Sigmoid colon (tissue), 7 donors: ENCODE data around the gene RARRES2. TPM values are rescaled to one million over a fixed set of nuclear protein-coding genes. Genes with fewer than 3 reads are reported as not detected.

ENCODE experiments used
- DNase-seq: peaks from one replicate; pipeline ENCODE4 v3.0.0-alpha.2; 2019
- H3K27ac ChIP-seq, 4 donors: fragments of 200-600 bp; sonication (generic); one replicate each; pipeline ENCODE4 v1.5.1; 2016 to 2019; ENCODE audit warnings: mild to moderate bottlenecking in 1 of 4
- H3K27me3 ChIP-seq, 3 donors: fragments of 200-600 bp; sonication (generic); one replicate each; pipeline ENCODE4 v1.5.1; 2019; ENCODE audit warnings: mild to moderate bottlenecking in 1 of 3
- H3K36me3 ChIP-seq, 4 donors: fragments of 200-600 bp; sonication (generic); one replicate each; pipeline ENCODE4 v1.5.1; 2016 to 2019
- H3K4me1 ChIP-seq, 4 donors: fragments of 200-600 bp; sonication (generic); one replicate each; pipeline ENCODE4 v1.5.1; 2017 to 2019
- H3K4me3 ChIP-seq, 4 donors: fragments of 200-600 bp; sonication (generic); one replicate each; pipeline ENCODE4 v1.5.1; 2017 to 2019; ENCODE audit warnings: mild to moderate bottlenecking in 2 of 4, moderate library complexity in 1 of 4
- H3K9me3 ChIP-seq, 4 donors: fragments of 200-600 bp in 3 of 4; sonication (generic) in 3 of 4; one replicate each; pipeline versions ENCODE4 v1.5.1 to v1.6.1; 2013 to 2019
- CTCF ChIP-seq, 4 experiments: fragments of 450-650 bp in 3 of 4; fragments of 200-600 bp in 1 of 4; IDR thresholded peaks; one replicate each; pipeline ENCODE4 v1.5.1; 2016 to 2019; ENCODE audit warnings: antibody characterized with exemption in 4 of 4, mild to moderate bottlenecking in 3 of 4, moderate library complexity in 2 of 4
- EP300 ChIP-seq, 4 donors: sonication (generic); formaldehyde crosslinking; IDR thresholded peaks; one replicate each; pipeline ENCODE4 v1.6.1; 2017; ENCODE audit warnings: antibody characterized with exemption in 4 of 4
- POLR2A ChIP-seq, 2 donors: fragments of 450-650 bp; IDR thresholded peaks; one replicate each; pipeline ENCODE4 v1.6.1; 2016; ENCODE audit warnings: antibody characterized with exemption in 2 of 2, mild to moderate bottlenecking in 2 of 2, moderate library complexity in 2 of 2
- POLR2AphosphoS5 ChIP-seq, 4 donors: sonication (generic); formaldehyde crosslinking; IDR thresholded peaks; one replicate each; pipeline ENCODE4 v1.6.1; 2017; ENCODE audit warnings: antibody characterized with exemption in 4 of 4
- WGBS, 2 donors: extraction: QIAGEN DNeasy Blood & Tissue Kit; methylation state at CpG; one replicate each; pipeline ENCODE4 v1.1.7; 2013; 5-methylcytosine and 5-hydroxymethylcytosine counted together
- intact Hi-C: fragments of 100-400 bp; cut with DNase I; formaldehyde crosslinking; loops from one replicate; pipeline ENCODE4 v1.15.1; 2023
- polyA plus RNA-seq, 3 donors: library from polyadenylated mRNA; stranded (reverse); fragments of 200-250 nt; gene quantifications; one replicate each; pipeline ENCODE4 v1.2.3, GENCODE V29; 2013
- total RNA-seq, 4 donors: library from RNA; depleted of rRNA; stranded (reverse); fragments of >200 nt; gene quantifications; one replicate each; pipeline ENCODE4 v1.1.0, GENCODE V29; 2016
- donor health status: healthy with polysubstance abuse.
- donor health status: Bipolar disorder and iron deficiency.
- donor health status: healthy.

Gene RARRES2
- total and polyA plus RNA-seq, 7 donors: 28.9 to 447 (median 289) TPM

- H3K36me3 ChIP-seq: no peaks in the 10 kb centered on the region
- intact Hi-C loops: no loop called here
- peak; percentile 48 for DNase-seq
- no peak for TF ChIP-seq POLR2A (IDR thresholded peaks at IDR 0.05)
- TF ChIP-seq POLR2AphosphoS5 (IDR thresholded peaks at IDR 0.05): no peak
- no peak for TF ChIP-seq CTCF (IDR thresholded peaks at IDR 0.05)
- no peak for TF ChIP-seq EP300 (IDR thresholded peaks at IDR 0.05)
- 33 to 62% methylated on average over 11 of the region's 11 CpGs for WGBS, 2 donors
- H3K4me1 ChIP-seq: peaks cover 0 to 63% (median 36%) of the 10 kb centered on the region in 4 donors
- H3K27ac ChIP-seq: peak overlapping the region in 3 of 4 donors; percentile 91 to 95 (median 93)
- H3K27me3 ChIP-seq: no peaks in the 10 kb centered on the region
- H3K4me3 ChIP-seq: peak overlapping the region in 3 of 4 donors; percentile 88 to 98 (median 96)
- no peaks in the 10 kb centered on the region for H3K9me3 ChIP-seq
Measured at GRCh38 chr7:150380463-150380862, 39.0 kb upstream of the RARRES2 start.

GRCh38 chr7:150379441-150380379, 38.3 kb upstream of the RARRES2 start:
- H3K27ac ChIP-seq: peak overlapping the region; percentile 91 to 95 (median 94)
- TF ChIP-seq POLR2AphosphoS5 (IDR thresholded peaks at IDR 0.05) (peak in 1 of 4 donors; percentile 7), CTCF (IDR thresholded peaks at IDR 0.05) (no peak)
- H3K27me3 ChIP-seq: no peaks in the 10 kb centered on the region
- no peaks in the 10 kb centered on the region for H3K9me3 ChIP-seq
- 1 to 2% methylated on average over 52 of the region's 52 CpGs for WGBS, 2 donors
- peak overlapping the region; percentile 84 to 98 (median 92) for H3K4me3 ChIP-seq
- H3K36me3 ChIP-seq: no peaks in the 10 kb centered on the region
- peaks cover 0 to 59% (median 36%) of the 10 kb centered on the region in 4 donors for H3K4me1 ChIP-seq
- intact Hi-C loops: loop anchor here (2.0 to 10.0 kb wide), 2 partner anchors 39 to 585 kb away; partner anchors contain the start of gene RARRES2
- peak; percentile 77 for DNase-seq

- Histone ChIP-seq H3K27ac (peak within 1 kb of the TSS; percentile 91 to 95 (median 94)), H3K27me3 (no peaks in the 10 kb centered on the region), H3K4me3 (peak within 1 kb of the TSS; percentile 84 to 98 (median 92)), H3K4me1 (peaks cover 0 to 53% (median 36%) of the 10 kb centered on the region in 4 donors), H3K36me3 (peaks cover 0 to 5% (median 0%) of the 10 kb centered on the region in 4 donors), H3K9me3 (no peaks in the 10 kb centered on the region)
- TF ChIP-seq POLR2A (IDR thresholded peaks at IDR 0.05): peak; percentile 22 to 30
- TF ChIP-seq CTCF (IDR thresholded peaks at IDR 0.05): no peak
- peak in 1 of 4 donors; percentile 29 for TF ChIP-seq EP300 (IDR thresholded peaks at IDR 0.05)
- TF ChIP-seq POLR2AphosphoS5 (IDR thresholded peaks at IDR 0.05): peak; percentile 59 to 90 (median 82)
- peak; percentile 98 for DNase-seq
- intact Hi-C loops: loop anchor here (1.0 to 10.0 kb wide), 3 partner anchors 9 to 586 kb away; partner anchors contain the start of gene RARRES2
- whole genome bisulfite sequencing, 2 donors: 0% methylated on average over 60 of the region's 60 CpGs
Measured at GRCh38 chr7:150378853-150379440, 37.5 kb upstream of the RARRES2 start, which contains the start of gene ZNF775. Gene ZNF775 (plus strand): TSS chr7:150379330. CDS start chr7:150388471, 9,141 bp downstream.

GRCh38 chr7:150378115-150378852, 36.9 kb upstream of the RARRES2 start:
- peak overlapping the region; percentile 91 to 95 (median 94) for H3K27ac ChIP-seq
- peak overlapping the region; percentile 84 to 98 (median 92) for H3K4me3 ChIP-seq
- no peaks in the 10 kb centered on the region for H3K9me3 ChIP-seq
- intact Hi-C loops: loop anchor here (1.0 to 10.0 kb wide), 3 partner anchors 8 to 587 kb away; partner anchors contain the start of gene RARRES2
- DNase-seq: peak; percentile 76
- peaks cover 0 to 12% (median 3%) of the 10 kb centered on the region in 4 donors for H3K36me3 ChIP-seq
- no peaks in the 10 kb centered on the region for H3K27me3 ChIP-seq
- TF ChIP-seq EP300 (IDR thresholded peaks at IDR 0.05) (no peak), POLR2AphosphoS5 (IDR thresholded peaks at IDR 0.05) (peak in 1 of 4 donors; percentile 21)
- peaks cover 0 to 51% (median 35%) of the 10 kb centered on the region in 4 donors for H3K4me1 ChIP-seq
- WGBS, 2 donors: 1 to 2% methylated on average over 32 of the region's 32 CpGs
